Stimulated activated CD8-positive, alpha-beta memory T cell treated with anti-CD3 and anti-CD28 coated beads, Interleukin-12 subunit alpha, Interleukin-12 subunit beta, amount 100 ng/mL, for 24 hours (primary cell): Measurements from ENCODE around the gene COL23A1.

ENCODE experiments used
- DNase-seq: peaks from one replicate; pipeline ENCODE4 v3.0.0-alpha.2; 2020; ENCODE audit errors: extremely low read depth

COL23A1 gene

DNA sequence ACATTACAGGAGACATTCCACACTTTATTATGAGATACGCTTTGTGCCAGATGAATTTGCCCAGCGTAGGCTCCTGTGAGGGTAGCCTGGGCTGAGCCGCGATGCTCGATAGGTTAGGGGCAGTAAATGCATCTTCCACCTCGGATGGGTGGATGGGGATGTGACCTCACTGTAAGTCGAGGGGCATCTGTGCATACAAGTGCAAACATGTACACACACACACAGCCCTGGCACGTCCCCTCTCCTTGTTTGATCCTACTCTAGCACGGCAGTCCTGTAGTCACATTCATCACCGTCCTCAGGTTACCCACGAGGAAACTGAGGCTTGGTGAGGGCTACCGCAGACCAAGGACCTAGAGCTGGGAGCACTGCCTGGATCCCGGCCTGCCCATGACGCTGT lies 166.8 kb downstream of the COL23A1 start:
- no peak for DNase-seq

DNA sequence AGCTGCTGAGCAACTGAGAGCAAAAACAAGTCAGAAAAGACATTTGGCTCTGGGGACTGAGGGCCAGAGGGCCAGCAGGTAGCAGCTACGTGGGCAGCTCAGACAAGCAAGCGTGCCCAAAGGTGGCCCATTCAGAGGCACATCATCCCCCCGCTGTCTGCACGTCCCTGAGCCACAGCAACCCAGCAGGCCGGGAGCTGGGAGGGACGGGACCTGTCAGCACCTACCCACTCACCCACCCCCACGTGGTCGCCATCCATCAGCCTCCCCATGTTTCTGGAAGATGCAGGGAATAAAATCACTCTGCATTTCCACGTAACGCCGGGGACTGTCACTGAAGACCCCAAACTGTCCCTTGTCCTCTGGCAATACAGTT lies 167.8 kb downstream of the COL23A1 start:
- DNase-seq = no peak

DNA sequence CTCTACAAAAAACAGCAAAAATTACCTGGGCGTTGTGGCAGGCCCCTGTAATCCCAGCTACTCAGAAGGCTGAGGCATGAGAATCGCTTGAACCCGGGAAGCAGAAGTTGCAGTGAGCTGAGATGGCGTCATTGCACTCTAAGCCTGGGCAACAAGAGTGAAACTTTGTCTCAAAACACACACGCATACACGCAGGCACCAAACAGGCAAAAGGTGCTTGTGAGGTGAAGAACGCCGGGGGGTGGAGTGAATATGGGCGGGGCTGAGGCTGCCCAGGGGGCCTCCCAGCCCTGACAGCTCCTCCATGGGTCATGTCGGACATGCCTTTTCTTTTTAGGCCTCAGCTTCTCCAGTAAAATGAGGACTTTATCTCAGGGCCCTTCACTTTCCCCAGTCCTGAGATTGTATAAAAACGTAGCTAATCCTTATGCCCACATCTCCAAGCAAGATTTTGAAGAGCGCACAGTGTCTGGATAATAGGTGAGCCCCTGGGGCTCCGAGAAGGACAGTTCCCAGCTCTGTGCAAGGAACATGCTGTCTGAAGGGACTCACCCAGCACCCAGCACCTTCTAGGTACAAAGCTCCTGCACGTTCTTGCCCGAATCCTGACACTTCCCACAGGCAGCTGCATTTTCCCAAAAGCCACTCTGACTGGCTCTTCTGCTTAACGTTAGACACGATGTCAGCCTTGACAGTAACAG lies 168.3 kb downstream of the COL23A1 start:
- no peak for DNase-seq

DNA sequence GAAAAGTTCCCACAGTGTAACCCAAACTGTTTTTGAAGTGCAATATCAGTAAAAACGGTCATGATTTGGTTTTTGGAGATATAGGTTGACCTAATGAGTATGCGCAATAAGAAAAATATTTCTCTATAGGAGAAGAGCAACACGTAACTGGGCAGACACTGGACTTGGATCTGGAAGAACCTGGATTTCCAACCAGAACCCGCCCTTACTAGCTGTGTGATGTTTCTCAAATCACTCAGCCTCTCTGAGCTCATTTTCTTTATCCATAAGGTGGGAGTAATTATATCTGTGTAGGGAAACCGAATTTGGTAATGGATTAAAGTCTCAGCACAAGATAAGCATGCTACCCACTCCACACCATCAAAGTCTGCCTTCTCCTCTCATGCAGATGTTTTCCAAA lies 169.1 kb downstream of the COL23A1 start:
- DNase-seq = no peak

DNA sequence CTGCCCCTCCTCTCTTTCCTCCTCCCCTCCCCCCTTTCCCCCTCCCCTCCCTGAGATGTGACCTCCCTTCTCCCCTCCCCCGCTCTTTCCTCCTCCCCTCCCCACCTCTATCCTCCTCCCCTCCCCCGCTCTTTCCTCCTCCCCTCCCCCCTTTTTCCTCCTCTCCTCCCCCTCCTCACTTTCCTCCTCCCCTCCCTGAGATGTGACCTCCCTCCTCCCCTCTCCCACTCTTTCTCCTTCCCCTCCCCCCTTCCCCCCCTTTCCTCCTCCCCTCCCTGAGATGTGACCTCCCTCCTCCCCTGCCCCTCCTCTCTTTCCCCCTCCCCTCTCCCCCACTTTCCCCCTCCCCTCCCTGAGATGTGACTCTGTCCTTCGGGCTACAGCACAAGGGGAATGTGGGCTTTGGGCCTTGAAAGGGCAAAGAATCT lies 169.8 kb downstream of the COL23A1 start:
- no peak for DNase-seq

DNA sequence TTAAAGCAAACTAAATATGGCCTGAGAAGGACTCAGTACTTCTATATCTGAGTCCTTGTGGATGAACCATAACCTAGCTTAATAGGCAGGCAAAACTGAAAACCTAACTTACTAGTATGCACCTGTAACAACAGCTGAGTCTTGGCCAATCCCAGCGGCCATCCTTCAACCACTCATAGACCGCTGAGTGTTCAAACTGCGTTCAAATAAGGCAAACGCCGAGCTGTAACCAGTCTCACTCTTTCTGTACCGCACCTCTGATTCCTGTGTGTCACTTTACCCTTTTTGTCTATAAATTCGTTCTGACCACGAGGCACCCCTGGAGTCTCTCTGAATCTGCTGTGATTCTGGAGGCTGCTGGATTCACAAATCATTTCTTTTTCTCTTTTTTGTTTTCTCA lies 170.5 kb downstream of the COL23A1 start:
- no peak for DNase-seq

- no peak for DNase-seq
These were observed 171.0 kb downstream of the COL23A1 start for GRCh38 chr5:178419196-178419595.

- no peak for DNase-seq
These were observed 171.7 kb downstream of the COL23A1 start for GRCh38 chr5:178418471-178419010.

DNA sequence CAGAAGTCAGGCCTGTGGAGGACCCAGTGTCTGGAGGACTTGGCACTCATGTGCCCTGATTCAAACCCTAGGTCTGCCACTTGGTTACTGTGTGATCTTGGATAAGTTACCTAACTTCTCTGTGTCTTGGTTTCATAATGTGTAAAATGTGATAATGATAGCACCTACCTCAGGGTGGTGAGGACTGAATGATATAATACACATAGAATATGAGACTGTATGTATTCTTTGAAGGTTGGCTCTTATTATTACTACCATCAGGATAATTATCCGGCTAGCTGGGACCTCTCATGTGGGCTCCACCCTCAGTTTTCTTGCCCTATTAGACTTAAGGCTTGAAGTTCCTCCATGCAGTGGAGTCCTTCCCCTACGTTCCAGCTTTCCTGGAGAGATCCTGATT lies 172.2 kb downstream of the COL23A1 start:
- no peak for DNase-seq

DNA sequence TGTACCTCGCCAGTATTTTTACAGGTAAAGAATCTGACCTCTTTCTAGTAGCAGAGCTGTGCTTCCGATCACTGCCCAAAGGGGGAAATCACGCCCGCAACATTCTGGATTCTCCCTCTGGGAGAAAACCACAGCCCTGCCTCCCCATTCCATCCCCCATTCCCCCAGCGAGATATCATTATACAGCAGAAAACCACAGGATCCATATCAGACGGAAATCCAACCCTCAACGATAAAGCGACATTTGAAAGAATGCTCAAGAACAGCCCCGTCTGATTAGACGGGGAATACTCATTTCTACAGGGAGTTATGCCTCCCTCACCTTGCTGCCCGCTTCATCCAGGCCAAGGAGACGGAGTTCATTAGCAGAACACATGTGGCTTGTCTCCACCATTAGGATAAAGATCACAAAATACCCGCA lies 172.8 kb downstream of the COL23A1 start:
- no peak for DNase-seq

DNA sequence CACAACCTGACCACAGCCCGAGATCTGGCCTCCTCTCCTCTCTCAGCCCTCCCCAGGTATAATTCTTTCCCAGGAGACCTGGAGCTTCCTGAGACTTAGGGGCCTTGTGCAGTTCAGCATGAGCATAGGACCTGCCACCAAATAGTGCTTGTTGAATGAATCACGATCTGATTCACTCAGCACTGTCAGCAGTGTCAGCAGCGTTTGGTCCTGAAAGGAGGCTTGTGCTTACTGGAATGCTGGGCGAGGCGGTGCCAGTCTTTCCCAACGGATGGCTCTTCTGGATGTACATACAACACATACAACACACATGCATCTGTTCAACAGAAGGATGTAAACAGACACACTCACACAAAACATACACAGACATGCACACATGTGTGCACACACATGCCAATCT lies 173.3 kb downstream of the COL23A1 start:
- no peak for DNase-seq

GRCh38 chr5:178416206-178416882 lies 173.8 kb downstream of the COL23A1 start:
- no peak for DNase-seq

- no peak for DNase-seq
These were observed 174.8 kb downstream of the COL23A1 start for GRCh38 chr5:178415353-178415752.

- DNase-seq = no peak
These were observed 176.2 kb downstream of the COL23A1 start for GRCh38 chr5:178413988-178414387.

DNA sequence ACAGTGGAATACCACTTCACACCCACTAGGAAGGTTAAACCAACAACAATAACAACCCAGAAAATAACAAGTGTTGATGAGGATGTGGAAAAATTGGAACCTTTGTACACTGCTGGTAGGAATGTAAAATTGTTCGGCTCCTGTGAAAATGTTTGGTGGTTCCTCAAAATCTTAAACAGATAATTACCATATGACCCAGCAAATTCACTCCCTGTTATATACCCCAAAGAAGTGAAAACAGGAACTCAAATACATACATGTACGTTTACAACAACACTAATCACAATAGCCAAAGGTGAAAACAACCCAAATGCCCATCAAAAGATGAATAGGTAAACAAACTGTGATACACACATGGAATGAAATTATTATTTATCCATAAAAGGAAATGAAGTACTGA lies 179.1 kb downstream of the COL23A1 start:
- DNase-seq = no peak

DNA sequence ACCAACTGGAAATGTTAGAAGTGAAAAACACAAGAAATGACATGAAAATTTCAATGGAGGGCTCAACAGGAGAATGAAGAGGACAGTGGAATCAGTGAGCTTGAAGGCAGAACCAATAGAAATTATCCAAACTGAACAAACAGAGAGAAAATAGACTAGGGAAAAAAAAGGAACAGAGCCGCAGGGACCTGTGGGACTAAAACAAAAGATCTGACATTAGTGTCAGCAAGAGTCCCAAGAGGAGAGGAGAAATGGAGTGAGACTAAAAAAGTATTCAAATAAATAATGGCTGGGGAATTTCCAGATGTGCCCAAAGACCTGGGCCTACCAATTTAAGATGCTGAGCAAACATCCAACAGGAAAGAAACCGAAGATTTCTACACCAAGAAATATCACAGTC lies 182.5 kb downstream of the COL23A1 start:
- no peak for DNase-seq

GRCh38 chr5:178404987-178405386 lies 185.2 kb downstream of the COL23A1 start:
- no peak for DNase-seq

DNA sequence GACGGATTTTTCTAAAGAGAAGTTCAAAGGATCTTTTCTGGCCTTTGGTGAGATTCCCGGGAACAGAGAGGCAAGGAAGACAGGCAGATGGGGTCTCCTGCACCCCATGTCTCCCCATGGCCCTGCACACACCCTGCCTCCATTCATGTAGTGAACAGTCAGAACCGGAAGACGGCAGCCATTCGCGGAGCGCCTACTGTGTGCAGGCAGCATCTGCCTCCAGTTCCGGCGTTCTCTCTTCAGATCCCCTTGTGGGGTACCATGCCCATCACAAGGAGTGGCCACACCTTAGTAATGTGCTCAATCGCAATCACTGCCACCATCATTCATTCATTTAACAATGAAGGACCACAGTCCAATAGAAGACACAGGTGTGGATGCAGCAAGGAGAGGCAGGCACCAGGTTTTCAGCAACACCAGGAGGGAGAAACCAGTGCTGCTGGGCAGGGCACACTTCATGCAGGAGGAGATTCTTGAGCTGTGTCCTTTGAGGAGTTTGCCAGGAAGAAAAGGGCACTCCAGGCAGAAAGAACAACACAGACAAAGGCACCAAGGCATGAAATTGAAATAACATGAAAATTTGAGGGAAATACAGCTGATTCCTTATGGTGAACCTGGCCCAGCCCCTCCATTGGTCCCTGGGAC lies 186.1 kb downstream of the COL23A1 start:
- DNase-seq = no peak

- DNase-seq = no peak
These were observed 186.8 kb downstream of the COL23A1 start for GRCh38 chr5:178403351-178403750.

GRCh38 chr5:178399701-178400095 lies 190.5 kb downstream of the COL23A1 start:
- no peak for DNase-seq

DNA sequence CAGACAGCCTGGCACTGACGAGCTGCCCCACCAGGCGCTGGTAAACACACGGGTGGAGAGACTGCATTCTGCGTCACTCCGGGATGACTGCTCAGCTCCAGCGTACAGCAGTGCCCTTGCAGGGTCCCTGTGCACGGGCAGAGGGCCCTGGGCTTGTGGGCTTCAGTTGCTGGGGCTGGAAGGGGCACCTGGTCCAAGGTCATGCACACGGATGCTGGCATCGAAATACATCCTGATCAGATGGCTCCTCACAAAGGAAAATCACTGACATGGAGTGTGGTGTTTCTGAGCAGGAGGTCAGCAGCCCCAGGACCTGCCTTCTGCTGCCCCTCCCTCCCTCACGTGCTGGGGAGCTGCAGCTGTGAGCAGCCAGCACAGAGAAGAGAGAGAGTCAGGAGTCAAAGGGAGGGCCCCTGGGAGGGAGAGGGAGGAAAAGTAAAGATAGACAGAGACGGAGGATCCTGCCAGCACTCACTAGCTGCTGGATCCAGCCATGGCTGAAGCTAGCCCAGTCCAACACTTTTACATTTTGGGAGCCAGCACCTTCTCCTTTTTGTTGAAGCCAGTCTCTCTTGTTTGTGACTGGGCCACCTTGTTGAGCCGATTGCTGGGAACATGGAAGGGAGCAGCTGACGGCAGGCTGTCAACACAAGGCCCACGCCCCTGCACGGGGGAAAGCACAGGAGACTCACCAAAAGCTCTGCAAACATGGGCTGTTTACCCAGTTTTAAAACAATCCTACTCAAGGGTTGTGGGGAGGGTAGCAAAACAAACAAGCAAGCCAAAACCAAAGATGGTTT lies 191.1 kb downstream of the COL23A1 start:
- no peak for DNase-seq
